Thoracic aorta (tissue), 2 donors: ENCODE data around the gene TRIM2. TPM values are rescaled to one million over a fixed set of nuclear protein-coding genes. Genes with fewer than 3 reads are reported as not detected.

Experiments
- ATAC-seq: fragments of 150-250 bp; one replicate; pipeline ENCODE4 v1.8.0; 2017; ENCODE audit warnings: low read depth; ENCODE audit not compliant: insufficient number of reproducible peaks, low FRiP score
- DNase-seq: peaks from one replicate; pipeline ENCODE4 v3.0.0-alpha.2; 2020; ENCODE audit warnings: low spot score
- H3K27ac ChIP-seq, 2 donors: fragments of 200-600 bp; sonication (generic); 1 replicate in 1 of 2; 2 replicates in 1 of 2; pipeline ENCODE4 v1.5.1; 2016; ENCODE audit warnings: mild to moderate bottlenecking in 2 of 2, moderate library complexity in 2 of 2
- H3K27me3 ChIP-seq: fragments of 200-600 bp; sonication (generic); replicated peaks from 2 replicates; pipeline ENCODE4 v1.6.0; 2016; ENCODE audit warnings: mild to moderate bottlenecking; ENCODE audit not compliant: insufficient read depth
- H3K36me3 ChIP-seq: fragments of 200-600 bp; sonication (generic); one replicate; pipeline ENCODE4 v1.5.1; 2016
- H3K4me1 ChIP-seq, 2 donors: fragments of 200-600 bp; sonication (generic); 1 replicate in 1 of 2; 2 replicates in 1 of 2; pipeline versions ENCODE4 v1.5.1 to v1.6.0; 2016; ENCODE audit warnings: low read depth in 2 of 2, mild to moderate bottlenecking in 1 of 2; ENCODE audit not compliant: control insufficient read depth in 1 of 2
- H3K4me3 ChIP-seq: fragments of 200-600 bp; sonication (generic); 2 replicates; pipeline ENCODE4 v1.5.1; 2016; ENCODE audit warnings: mild to moderate bottlenecking
- H3K9me3 ChIP-seq: fragments of 200-600 bp; sonication (generic); 2 replicates; pipeline ENCODE4 v1.5.1; 2016
- CTCF ChIP-seq: fragments of 200-600 bp; sonication (generic); IDR thresholded peaks from one replicate; pipeline ENCODE4 v1.5.1; 2019; ENCODE audit warnings: antibody characterized with exemption
- total RNA-seq, 2 donors: library from RNA; depleted of rRNA; stranded (reverse); fragments of >200 nt; gene quantifications; one replicate each; pipeline versions ENCODE4 v1.1.0 to v1.2.3, GENCODE V29; 2016

The TRIM2 gene
- total RNA-seq, 2 donors from 2014 or later, result 31.7 to 41.3 TPM

- no peak overlapping the region for H3K4me3 ChIP-seq
- ATAC-seq, result no peak
- H3K27ac ChIP-seq, result no peak overlapping the region
- no peaks in the 10 kb centered on the region for H3K36me3 ChIP-seq
- DNase-seq, result no peak
- H3K9me3 ChIP-seq, result no peaks in the 10 kb centered on the region
- TF ChIP-seq CTCF, result no peak
- H3K4me1 ChIP-seq, result no peaks in the 10 kb centered on the region
- peaks cover 5% of the 10 kb centered on the region for H3K27me3 ChIP-seq
Measured at GRCh38 chr4:153216546-153216945, 12.3 kb downstream of the TRIM2 start.

- Histone ChIP-seq H3K27me3 (peaks cover 5% of the 10 kb centered on the region), H3K4me3 (no peak overlapping the region), H3K36me3 (no peaks in the 10 kb centered on the region), H3K27ac (no peak overlapping the region), H3K4me1 (no peaks in the 10 kb centered on the region), H3K9me3 (no peaks in the 10 kb centered on the region)
- no peak for TF ChIP-seq CTCF
- no peak for ATAC-seq
- DNase-seq, result no peak
Measured at GRCh38 chr4:153217440-153217839, 13.2 kb downstream of the TRIM2 start.

- H3K27ac ChIP-seq, result no peak overlapping the region
- no peak for ATAC-seq
- peaks cover 4 to 7% of the 10 kb centered on the region in 2 donors for H3K4me1 ChIP-seq
- no peak for DNase-seq
- H3K9me3 ChIP-seq, result no peaks in the 10 kb centered on the region
- H3K36me3 ChIP-seq, result no peaks in the 10 kb centered on the region
- TF ChIP-seq CTCF, result no peak
- H3K4me3 ChIP-seq, result no peak overlapping the region
- H3K27me3 ChIP-seq, result peaks cover 5% of the 10 kb centered on the region
Measured at GRCh38 chr4:153218961-153219360, 14.7 kb downstream of the TRIM2 start.

- H3K36me3 ChIP-seq, result no peaks in the 10 kb centered on the region
- H3K27me3 ChIP-seq, result no peaks in the 10 kb centered on the region
- H3K4me1 ChIP-seq, result peaks cover 17 to 26% of the 10 kb centered on the region in 2 donors
- no peaks in the 10 kb centered on the region for H3K9me3 ChIP-seq
- ATAC-seq (no peak), DNase-seq (no peak)
- TF ChIP-seq CTCF, result no peak
- no peak overlapping the region for H3K27ac ChIP-seq
- H3K4me3 ChIP-seq, result no peak overlapping the region
Measured at GRCh38 chr4:153220682-153221395, 16.6 kb downstream of the TRIM2 start.

- Histone ChIP-seq H3K4me1 (peaks cover 17 to 30% of the 10 kb centered on the region in 2 donors), H3K4me3 (peak overlapping the region; percentile 84), H3K36me3 (no peaks in the 10 kb centered on the region), H3K27ac (peak overlapping the region; percentile 78 to 86), H3K27me3 (no peaks in the 10 kb centered on the region), H3K9me3 (no peaks in the 10 kb centered on the region)
- ATAC-seq (peak; percentile 11), DNase-seq (peak; percentile 19)
- TF ChIP-seq CTCF, result no peak
Measured at GRCh38 chr4:153221783-153222706, 17.8 kb downstream of the TRIM2 start.
